Measurements from ENCODE around the gene CCNT2. TPM values are rescaled to one million over a fixed set of nuclear protein-coding genes. Genes with fewer than 3 reads are reported as not detected.
"Not testable (repeated sequence)": the region's sequence is repeated elsewhere in the genome, so short reads cannot be mapped to it uniquely, and the experiment has no call there.

CCNT2 gene
- total RNA-seq, 4 donors from 2014 or later, result 23.2 to 41.8 (median 34.5) TPM

DNA sequence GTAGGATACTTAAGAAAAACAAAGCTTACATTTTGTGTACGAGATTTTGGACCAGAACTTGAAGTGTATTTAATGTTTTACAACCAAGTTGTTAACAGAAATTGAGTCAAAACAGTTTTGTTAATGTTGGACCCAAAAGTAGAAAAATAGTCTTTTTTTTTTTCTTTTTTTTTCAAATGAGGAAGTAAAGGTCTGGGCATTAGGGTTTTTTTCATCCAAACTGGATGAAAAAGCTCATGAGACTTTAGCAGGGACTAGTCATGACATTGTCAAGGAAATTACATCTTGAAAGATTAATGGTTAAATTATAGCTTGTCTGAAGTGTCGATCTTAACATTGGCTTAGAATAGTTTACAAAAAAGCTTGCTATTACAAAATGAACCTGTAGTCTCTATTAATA, 32.3 kb downstream of the CCNT2 start:
- DNase-seq (ENCODE audit: low spot score) (no peak), ATAC-seq (ENCODE audit: low FRiP score) (no peak)
- TF ChIP-seq, protein P1, sequence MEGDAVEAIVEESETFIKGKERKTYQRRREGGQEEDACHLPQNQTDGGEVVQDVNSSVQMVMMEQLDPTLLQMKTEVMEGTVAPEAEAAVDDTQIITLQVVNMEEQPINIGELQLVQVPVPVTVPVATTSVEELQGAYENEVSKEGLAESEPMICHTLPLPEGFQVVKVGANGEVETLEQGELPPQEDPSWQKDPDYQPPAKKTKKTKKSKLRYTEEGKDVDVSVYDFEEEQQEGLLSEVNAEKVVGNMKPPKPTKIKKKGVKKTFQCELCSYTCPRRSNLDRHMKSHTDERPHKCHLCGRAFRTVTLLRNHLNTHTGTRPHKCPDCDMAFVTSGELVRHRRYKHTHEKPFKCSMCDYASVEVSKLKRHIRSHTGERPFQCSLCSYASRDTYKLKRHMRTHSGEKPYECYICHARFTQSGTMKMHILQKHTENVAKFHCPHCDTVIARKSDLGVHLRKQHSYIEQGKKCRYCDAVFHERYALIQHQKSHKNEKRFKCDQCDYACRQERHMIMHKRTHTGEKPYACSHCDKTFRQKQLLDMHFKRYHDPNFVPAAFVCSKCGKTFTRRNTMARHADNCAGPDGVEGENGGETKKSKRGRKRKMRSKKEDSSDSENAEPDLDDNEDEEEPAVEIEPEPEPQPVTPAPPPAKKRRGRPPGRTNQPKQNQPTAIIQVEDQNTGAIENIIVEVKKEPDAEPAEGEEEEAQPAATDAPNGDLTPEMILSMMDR (IDR thresholded peaks at IDR 0.05), result no peak

DNA sequence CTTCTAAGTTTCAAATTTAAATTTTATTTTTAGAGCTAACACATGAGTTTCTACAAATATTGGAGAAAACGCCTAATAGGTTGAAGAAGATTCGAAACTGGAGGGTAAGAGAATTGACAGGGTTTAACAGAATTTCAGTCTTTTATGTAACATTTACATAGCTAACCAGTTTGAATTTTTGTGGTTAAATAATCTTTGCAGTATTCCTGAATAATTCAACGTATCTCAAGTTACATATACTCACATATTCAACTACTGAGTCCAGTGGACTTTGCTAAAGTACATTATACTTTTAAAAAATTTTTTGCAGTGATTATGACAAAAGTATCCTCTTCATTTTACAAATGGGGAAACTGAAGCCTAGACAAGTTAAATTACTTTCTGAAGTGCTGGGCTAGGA, 34.0 kb downstream of the CCNT2 start:
- TF ChIP-seq, protein P1 (IDR thresholded peaks at IDR 0.05), result no peak
- DNase-seq (ENCODE audit: low spot score) (no peak), ATAC-seq (ENCODE audit: low FRiP score) (no peak)

DNA sequence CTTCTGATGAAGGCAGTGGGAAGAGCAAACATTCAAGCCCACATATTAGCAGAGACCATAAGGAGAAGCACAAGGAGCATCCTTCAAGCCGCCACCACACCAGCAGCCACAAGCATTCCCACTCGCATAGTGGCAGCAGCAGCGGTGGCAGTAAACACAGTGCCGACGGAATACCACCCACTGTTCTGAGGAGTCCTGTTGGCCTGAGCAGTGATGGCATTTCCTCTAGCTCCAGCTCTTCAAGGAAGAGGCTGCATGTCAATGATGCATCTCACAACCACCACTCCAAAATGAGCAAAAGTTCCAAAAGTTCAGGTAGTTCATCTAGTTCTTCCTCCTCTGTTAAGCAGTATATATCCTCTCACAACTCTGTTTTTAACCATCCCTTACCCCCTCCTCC, 35.4 kb downstream of the CCNT2 start:
- ATAC-seq (ENCODE audit: low FRiP score), result no peak
- DNase-seq (ENCODE audit: low spot score), result no peak
- TF ChIP-seq, protein P1 (IDR thresholded peaks at IDR 0.05), result no peak

DNA sequence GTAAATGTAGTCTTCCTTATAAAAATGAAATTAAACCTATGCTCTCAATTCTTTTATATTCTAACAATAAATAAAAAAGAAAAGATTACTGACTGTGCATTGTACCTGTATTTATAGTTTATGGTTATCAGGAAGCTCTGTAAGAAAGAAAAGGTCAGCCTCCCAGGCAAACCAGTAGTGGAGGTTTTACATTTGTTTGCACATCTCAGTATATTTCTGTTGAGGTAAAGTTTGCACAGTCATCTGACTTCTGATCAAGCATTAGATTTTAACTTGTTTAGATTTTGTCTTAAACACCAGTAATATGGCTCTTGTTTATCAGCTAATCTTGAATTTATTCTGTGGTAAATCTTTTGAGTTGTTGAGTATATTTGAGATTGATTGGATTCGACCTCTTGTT, 37.1 kb downstream of the CCNT2 start:
- TF ChIP-seq, protein P1 (IDR thresholded peaks at IDR 0.05), result no peak
- ATAC-seq (ENCODE audit: low FRiP score), result no peak

DNA sequence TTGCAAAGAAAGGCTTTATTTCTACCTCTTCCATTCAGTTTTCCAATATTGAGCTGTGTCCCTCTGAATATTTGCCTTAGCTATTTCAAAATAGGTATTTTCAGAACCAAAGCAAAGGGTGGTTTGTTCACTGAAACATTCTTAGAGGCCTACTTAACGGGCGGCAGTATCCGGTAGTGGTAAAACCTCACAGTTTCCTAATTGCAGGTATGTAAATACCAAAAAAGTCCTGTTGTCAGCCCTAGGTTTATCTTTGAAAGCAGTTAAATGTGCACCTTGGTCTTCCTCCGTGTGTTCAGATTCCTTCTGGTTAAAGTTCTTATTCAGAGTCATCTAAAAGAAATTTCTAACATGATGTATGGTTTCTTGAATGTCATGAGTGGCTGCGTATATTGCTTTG, 38.9 kb downstream of the CCNT2 start:
- TF ChIP-seq, protein P1 (IDR thresholded peaks at IDR 0.05), result no peak
- DNase-seq (ENCODE audit: low spot score) (no peak), ATAC-seq (ENCODE audit: low FRiP score) (no peak)

More for the DNA sequence above, 37.1 kb downstream of the CCNT2 start:
- DNase-seq (ENCODE audit: low spot score), result no peak

DNA sequence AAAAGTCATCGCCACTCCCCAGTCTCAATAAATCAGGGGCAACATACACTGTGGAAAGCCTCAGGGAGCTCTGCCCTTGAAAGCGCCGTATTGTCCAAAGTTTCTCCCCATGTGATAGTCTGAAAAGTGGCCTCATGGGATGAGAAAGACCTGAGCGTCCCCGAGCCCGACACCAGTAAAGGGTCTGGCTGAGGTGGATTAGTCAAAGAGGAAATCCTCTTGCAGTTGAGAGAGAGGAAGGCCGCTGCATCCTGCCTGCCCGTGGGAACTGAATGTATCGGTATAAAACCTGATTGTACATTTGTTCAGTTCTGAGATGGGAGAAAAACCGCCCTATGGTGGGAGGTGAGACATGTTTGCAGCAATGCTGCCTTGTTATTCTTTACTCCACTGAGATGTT, 48.5 kb downstream of the CCNT2 start:
- not testable (repeated sequence) for DNase-seq (ENCODE audit: low spot score); ATAC-seq (ENCODE audit: low FRiP score)

DNA sequence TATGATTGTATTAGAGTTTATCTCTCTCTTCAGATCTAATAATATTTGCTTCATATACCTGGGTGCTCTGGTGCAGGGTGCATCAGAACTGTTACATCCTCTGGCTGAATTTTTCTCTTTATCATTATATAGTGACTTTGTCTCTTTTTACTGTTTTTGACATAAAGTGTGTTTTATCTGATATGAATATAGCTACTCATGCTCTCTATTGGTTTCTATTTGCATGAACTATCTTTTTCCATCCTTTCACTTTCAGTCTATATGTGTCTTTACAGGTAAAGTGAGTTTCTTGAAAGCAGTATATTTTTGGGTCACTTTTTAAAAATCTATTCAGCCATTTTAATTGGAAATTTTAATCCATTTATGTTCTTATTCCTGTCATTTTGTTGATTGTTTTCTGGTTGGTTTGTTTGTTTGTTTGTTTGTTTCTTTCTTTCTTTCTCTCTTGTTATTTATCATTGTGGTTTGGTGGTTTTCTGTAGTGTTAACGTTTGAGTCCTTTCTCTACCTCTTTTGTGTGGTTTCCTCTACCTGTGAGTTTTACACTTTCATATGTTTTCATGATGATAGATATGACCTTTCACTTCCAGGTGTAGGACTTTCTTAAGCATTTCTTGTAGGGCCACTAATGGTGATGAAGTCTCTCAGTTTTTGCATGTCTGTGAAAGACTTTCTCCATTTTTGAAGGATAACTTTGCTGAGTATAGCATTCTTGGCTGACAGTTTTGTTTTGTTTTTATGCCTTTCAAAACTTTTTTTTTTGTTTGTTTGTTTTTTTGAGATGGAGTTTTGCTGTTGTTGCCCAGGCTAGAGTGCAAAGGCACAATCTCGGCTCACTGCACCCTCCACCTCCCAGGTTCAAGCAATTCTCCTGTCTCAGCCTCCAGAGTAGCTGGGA, 54.9 kb downstream of the CCNT2 start:
- DNase-seq (ENCODE audit: low spot score), result no peak
- ATAC-seq (ENCODE audit: low FRiP score), result no peak
- TF ChIP-seq, protein P1 (IDR thresholded peaks at IDR 0.05), result no peak
